Measurements from ENCODE around the gene CHST2.

Gene CHST2

DNA sequence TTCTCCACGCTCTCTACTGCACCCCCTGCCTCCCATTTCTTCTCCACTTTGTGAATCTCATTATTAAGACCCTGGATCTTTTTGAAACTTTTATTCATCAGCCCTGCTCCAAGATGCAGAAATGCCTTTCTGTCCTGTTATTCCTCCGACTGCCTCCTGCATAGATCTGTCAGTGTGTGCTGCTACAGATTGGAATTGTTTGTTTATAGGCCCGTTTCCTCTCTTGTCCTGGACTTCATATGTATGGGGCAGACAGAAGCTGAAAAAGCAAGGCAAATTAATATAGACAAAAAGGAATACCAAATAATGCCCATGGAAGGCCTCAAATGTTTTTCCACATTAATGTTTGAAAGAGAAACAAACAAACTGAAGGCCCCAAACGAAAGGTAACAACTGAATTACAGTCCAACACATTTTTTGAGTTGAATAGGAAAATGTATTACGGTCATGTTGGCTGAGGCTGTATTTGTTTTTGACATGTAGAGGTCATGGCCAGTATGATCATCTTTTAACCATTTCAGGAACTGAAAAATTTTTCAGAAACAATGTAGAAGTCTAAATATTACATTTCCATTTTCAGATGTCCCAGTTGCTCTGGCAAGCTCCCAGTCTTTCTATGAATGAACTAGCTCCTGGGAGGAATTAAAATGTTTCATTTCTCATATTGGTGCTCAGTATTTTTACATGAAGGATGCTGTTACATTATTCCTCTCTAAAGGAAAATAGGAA, 8.8 kb downstream of the CHST2 start:
- no peak for DNase-seq (ENCODE audit: extremely low read depth in 1 of 2, low read depth in 1 of 2)

DNA sequence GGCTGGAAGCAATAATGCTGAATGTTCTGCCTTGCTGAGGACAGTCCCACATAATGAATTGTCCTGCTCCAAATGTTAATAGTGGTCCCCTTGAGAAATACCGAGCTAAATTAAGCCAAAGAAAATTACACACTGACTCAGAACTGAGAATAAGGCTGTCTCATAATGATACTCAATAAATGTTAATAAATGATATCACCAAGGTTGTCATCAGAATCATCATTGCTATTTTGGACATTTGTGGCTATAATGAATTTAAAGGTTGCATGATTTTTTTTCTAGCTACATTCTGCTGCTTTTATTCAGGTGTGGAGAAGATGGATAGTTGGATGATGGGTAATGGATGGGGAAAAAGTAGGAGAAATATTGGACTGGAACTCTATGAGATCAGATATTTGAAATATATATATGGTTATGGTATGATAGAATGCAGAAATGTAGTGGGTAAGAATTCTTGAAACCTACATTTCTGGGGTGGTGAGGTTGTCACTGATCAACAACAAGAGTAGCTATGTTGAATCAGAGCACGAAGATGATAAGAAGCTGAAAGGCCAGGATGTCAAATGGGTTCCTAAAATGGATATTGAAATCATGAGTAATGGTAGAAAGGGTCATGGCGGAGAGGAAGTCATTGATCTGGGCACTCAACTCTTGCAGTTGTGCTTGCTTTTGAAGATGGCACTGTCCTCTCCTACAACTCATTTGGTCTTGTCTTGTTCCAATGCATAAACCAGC, 12.8 kb downstream of the CHST2 start:
- no peak for DNase-seq (ENCODE audit: extremely low read depth in 1 of 2, low read depth in 1 of 2)

DNA sequence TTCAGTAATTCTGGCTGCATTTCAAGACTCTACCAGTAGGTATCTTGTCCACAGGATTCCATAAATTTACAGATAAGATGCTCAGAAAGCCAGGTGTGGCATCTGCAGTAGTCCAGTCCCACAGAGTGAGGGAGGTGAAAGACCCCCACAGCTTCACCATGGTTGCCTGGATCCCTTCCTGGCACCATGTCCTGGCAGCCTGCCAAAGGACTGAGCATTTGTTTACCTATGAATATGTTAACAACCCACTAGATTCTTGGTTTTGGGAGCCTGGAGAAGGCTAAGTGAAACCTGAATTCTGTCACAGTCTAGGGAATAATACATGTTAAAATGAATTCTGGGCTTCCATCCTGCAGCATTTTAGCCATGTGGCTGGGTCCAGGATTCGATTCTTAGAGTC, 14.9 kb downstream of the CHST2 start:
- DNase-seq (ENCODE audit: extremely low read depth in 1 of 2, low read depth in 1 of 2), result no peak

DNA sequence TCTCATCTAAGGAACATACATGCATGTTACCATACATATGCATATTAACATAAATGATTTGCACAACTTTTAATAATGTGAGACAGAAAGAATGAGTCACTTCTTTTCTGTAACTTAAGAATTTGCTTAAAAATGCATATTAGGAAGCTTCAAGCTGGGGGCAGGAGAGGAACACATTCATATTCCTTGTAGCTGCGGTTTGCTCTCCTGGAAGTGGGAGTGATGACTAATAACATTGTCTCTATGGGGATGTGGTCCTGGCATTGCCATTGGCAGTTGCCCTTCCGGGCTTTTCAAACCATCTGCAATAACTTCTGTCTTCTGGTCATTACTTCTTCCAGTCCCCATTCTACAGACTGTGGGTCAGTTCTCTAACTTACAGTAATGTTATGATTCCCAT, 15.6 kb downstream of the CHST2 start:
- no peak for DNase-seq (ENCODE audit: extremely low read depth in 1 of 2, low read depth in 1 of 2)

DNA sequence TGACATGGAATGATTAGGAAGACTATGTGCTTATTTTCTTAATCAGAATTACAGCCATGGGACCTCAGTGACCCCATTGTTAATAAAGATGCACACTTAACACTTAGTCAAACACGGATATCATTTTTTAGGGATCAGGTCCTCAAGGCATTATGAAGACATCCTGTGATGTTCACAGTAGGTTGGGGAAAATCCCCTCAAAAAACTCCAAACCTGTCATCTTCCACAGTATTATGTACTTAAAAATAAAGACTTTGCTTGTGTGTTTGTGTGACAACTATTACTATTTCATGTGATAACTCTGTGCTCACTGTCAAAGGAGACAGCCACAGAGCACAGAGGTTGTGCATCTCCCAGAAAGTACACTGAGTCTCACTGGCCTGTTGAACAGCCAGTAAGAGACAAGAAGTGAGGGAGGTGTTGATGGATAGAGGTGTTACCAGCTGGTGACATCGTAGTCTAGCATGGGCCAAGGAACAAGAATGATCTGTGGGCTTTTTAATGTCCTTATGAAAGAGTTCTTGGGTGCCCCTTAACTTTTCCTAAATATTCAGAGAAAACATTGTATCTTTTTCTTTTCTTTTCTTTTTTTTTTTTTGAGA, 18.0 kb downstream of the CHST2 start:
- DNase-seq (ENCODE audit: extremely low read depth in 1 of 2, low read depth in 1 of 2), result no peak

DNA sequence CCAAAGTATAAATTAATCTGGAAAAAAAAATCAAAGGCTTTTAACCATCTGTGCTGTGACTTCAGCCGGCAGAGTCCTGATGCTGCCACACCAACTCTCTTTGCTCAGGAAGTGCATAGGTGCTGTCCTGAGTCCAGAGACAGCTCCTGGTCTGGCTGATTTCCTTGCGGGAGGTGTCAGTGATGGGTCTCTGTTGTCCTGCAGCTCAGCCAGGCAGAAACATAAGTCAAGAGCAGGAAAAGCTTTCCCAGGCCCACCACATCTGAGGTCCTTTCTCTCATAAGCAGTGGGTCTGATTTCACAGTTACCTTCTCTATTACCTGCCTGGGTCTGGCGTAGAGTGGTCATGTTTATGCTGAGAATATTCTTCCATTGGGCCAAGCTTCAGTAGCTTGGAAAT, 19.4 kb downstream of the CHST2 start:
- DNase-seq (ENCODE audit: extremely low read depth in 1 of 2, low read depth in 1 of 2), result no peak

DNA sequence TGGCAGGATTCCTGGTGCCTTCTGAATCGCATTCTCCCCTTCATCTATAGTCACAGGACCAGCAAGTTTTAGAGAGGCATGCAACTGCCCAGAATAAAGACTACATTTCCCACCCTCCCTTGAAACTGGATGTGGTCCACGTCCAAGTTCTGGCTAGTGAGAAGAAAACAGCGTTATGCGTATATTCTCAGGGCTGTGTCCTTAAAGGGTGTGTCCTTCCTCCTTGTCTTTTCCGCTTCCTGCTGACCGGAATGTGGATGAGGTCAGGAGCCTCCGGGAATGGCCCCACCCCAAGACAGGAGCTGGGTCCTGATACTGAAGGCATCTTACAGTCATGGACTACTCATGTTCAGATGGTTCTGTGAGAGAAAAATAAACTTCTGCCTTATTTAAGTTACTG, 20.2 kb downstream of the CHST2 start:
- DNase-seq (ENCODE audit: extremely low read depth in 1 of 2, low read depth in 1 of 2), result no peak

DNA sequence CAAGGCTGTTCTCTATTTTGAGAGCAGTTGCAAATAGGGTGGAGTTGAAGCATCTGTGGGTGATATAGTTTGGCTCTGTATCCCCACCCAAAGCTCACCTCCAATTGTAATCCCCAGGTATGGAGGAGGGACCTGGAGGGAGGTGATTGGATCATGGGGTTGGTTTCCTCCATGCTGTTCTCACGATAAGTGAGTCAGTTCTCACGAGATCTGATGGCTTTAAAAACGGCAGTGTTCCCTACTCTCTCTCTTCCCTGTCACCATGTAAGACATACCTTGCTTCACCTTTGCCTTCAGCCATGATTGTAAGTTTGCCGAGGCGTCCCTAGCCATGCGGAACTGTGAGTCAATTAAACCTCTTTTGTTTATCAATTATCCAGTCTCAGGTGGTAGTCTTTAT, 21.0 kb downstream of the CHST2 start:
- DNase-seq (ENCODE audit: extremely low read depth in 1 of 2, low read depth in 1 of 2), result no peak

DNA sequence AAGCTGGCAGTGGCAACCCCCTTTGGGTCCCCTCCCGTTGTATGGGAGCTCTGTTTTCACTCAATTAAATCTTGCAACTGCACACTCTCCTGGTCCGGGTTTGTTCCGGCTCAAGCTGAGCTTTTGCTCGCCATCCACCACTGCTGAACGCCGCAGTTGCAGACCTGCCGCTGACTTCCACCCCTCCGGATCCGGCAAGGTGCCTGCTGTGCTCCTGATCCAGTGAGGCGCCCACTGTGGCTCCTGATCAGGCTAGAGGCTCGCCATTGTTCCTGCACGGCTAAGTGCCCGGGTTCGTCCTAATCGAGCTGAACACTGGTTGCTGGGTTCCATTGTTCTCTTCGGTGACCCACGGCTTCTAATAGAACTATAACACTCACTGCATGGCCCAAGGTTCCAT, 22.8 kb downstream of the CHST2 start:
- DNase-seq (ENCODE audit: extremely low read depth in 1 of 2, low read depth in 1 of 2), result no peak

DNA sequence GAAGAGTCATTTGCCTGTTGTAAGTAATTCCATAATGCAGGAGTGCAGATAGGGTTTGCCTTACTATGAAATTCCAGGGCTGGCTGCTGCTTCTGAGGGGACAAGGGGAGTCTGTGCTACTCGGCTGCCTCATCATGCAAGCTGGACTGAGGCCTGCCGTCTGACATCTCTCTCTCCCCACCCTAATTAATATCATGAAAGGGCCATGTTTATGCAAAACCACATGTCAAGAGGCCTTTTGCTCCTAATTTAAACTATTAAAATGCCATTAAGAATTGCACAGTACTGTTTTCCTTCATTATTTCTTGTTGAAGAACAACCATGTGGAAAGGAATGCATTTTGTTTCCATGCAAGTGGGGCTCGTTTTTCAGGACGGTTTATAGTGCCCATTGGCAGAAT, 26.3 kb downstream of the CHST2 start:
- no peak for DNase-seq (ENCODE audit: extremely low read depth in 1 of 2, low read depth in 1 of 2)

DNA sequence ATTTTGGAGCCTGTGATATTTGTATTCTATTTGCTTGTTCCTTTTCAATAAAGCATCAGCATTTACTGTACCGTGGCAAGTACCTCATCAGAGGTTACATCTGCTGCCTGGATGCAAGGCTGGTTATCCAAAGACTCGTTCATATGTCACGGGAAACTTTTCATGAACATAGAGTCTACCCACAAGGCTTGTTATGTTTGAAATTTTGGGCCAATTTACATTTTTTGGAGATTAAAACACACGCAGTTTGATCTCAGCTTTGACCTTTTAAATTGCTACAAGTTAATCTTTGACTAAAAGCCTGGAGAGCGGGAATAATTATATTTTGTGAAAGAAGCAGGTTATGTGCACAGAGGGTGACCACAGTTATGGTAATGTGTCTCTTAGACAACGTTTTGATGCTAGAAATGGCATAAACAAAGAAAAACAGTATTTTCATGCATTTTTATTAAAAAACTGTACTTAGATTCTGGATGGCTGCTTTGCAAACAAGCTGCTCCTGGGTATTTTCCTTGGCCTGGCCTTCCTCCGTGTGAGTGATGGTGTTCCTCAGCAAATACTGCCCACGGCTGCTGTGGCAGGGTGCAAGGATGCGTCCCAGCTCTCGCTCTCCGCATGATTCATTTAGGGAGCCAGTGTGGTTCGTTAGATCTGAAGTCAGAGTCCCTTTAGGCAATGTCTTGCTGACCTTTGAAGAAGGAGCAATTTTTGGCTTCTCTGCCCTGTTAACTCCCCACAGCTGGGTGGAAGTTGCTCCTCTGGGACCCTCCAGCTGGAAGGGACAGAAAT, 27.1 kb downstream of the CHST2 start:
- DNase-seq (ENCODE audit: extremely low read depth in 1 of 2, low read depth in 1 of 2), result no peak

DNA sequence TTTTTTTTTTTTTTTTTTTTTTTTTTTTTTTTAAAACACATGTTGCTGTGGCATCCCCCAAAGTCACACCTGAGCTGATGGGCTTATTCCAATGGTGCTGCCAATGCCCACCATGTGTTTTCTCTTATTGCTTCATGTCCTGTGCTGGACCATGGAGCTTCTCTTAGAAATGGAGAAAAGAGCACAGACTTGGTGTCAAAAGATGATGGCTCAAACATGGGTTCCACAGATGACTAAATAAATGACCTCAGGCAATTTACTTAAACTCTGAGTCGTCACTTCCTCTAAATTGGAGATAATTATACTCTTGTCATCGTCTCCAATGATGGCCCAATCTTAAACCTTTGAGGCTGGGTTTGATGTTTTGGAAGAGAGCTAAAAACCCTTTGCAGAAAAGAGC, 28.1 kb downstream of the CHST2 start:
- DNase-seq (ENCODE audit: extremely low read depth in 1 of 2, low read depth in 1 of 2), result no peak

DNA sequence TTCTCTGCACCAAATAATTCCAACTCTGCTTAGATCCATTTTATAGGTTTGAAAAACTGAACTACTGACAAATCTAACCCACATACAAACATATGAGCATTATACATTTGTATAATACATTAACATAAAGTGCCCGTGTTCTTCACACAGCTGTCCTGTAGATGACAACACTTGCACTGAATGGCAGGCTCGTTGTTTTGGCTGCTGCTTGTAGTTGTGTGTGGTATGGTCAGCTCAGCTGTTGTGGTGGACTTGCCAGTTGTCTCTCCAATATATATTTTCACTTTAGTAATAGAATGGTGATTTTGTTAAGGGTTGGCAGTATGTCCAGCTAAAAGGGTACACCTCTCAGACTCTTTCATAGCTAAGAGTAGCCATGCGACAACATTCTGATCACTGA, 30.5 kb downstream of the CHST2 start:
- no peak for DNase-seq (ENCODE audit: extremely low read depth in 1 of 2, low read depth in 1 of 2)

DNA sequence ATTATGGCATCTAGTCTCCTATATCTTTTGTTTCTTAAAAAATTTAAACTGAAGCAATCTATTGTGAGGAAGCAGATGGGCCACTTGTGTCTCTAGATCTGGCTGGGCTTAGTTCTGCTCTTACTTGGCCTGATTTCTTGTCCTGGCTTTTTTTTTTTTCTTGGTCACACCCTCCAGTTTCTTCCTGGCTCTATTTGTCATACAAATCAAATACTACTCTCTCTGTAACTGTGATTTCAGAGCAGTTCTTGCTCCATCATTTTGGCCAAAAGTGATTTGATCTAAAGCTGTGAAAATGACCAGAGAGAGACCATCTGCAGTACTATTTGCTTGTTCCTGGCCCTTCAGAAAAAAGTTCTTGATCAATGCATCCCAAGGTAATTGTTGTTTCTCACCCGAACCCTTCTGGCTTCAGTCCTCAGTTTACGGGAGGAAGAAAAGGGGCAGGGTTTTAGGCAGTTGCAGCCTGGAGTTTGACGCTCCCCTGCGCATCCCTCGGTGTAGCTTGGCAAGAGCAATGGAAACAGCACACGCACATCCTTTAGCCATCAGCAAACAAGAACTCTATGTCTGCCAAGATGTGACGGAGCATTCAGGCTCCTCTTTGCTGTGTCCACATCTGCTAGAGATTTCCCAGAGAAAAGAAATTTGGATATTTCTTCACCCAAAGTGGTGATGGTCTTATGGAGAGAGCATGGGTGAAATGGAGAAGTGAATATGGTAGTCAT, 31.6 kb downstream of the CHST2 start:
- no peak for DNase-seq (ENCODE audit: extremely low read depth in 1 of 2, low read depth in 1 of 2)

DNA sequence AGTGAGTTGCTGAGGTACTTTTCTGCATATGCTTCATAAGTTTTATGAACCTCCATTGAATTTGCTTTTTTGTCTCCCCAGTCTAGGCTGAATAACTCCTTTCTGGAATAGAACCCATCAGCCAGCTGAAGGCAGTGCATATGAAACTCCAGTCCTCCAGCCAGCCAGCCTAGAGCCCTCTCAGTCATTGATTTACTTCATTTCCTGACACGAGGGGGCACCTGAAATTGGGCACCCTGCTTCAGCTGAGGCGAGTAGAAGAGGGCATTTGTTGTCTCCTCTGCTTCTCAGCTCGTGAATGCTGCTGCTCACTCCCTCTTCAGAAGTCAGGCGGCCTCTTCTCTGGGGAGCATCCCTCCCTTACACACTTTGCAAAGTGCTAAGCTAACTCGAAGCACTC, 32.5 kb downstream of the CHST2 start:
- DNase-seq (ENCODE audit: extremely low read depth in 1 of 2, low read depth in 1 of 2), result no peak

DNA sequence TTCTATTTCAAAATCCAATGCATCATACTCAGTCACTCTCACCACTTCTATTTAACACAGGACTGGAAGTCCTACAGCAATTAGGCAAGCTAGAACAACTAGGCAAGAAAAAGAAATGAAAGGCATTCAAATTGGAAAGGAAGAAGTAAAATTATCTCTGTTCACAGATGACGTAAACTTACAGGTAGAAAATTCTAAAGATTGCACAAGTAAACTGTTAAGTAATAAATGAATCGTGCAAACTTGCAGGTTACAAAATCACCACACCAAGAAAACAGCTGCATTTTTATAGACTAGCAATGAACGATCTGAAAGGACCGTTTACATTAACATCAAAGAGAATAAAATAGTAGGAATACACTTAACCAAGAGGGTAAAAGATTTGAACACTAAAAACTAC, 36.2 kb downstream of the CHST2 start:
- no peak for DNase-seq (ENCODE audit: extremely low read depth in 1 of 2, low read depth in 1 of 2)

DNA sequence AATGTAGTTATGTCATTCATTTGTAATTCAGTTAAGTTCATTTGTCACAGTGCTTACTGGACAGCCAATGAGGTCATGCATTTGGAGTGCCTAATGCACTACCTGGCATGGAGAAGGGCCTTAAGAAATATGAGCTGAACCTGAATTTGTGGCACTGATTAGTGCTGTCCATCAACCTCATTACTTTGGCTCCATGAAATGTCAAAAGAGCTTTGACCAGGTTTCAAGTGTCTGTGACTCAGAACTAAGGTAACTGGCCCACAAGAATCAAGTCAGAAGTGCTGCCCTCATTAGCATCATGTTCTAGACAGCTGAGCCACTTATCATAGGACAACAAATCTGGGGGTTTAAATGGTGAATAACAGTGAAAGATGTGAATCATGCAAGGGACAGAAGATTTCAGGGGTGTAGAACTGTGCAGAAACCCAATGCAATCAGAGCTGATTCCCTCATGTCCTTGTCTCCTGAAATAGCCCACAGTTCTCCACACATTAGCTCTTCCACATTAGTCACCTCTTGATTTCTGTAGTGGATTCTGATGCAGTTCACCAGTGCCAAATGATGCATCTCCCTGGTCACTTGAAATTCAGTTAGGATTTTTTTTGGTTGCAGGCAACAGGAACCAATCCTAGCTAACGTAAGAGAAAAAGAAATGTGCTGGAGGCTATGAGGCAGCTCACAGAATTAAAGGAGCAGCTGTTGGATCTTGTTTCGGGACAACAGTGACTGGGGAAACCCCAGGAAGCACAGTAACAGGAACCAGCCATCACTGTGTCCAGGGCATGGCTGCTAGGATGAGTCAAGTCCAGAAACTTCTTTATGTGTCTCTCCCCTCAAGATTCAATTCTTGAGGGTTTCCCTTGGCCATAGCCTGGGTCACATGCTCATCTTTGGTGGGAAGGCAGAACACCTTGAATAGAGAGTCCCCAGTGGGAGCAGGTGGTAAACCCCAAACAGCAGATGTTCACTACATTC, 38.7 kb downstream of the CHST2 start:
- DNase-seq (ENCODE audit: extremely low read depth in 1 of 2, low read depth in 1 of 2), result no peak

DNA sequence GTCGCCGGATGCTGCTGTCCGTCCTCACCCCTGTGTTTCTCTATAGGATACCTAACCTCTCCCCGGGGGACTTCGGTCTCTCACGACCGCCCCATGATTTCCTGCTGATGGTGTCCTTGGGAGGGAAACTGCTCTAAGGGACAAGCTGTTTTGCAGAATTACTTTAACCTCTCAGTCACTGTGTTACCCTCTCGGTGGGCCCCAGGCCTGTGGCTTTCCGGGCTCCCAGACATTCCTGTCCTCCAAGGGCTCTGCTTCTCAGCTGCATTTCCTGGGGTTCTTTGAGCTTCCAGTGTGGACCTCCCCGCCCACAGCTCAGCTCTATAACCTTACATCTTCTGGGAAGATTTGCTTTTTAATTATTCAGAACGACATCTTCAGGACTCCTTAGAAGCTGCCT, 40.9 kb downstream of the CHST2 start:
- no peak for DNase-seq (ENCODE audit: extremely low read depth in 1 of 2, low read depth in 1 of 2)

DNA sequence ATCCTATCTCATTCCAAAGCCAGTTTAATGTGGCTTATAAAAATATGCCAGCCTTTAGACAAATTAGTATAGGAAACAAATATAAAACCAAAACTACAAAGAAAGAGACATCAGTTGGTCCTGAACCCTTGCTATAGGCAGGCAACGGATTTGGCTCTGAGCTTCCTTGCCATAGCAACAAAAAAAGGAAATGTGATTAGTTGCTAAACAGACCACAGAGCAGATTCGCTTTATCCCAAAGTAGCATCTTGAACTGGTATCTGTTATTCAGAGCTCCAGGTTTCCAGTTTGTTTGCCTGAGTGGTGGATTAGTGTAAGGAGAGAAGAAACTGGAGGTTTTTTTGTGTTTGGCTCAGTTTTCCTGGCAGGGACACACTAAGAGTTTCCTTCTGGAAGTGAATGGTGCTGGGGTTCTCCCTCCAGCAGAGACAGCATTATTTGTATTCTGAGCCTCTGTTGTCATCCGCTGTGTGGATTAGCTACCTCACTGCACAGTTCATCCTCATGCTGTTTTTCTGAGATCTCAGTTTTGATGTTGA, 44.1 kb downstream of the CHST2 start:
- DNase-seq (ENCODE audit: extremely low read depth in 1 of 2, low read depth in 1 of 2), result no peak

Measured in stimulated activated CD8-positive, alpha-beta memory T cell treated with anti-CD3 and anti-CD28 coated beads, Interleukin-7, amount 100 ng/mL, for 48 hours (primary cell).